Esophagus squamous epithelium (tissue), 5 donors: Measurements from ENCODE around the gene CHMP1A. TPM values are rescaled to one million over a fixed set of nuclear protein-coding genes. Genes with fewer than 3 reads are reported as not detected.

Experiments
- DNase-seq: peaks from one replicate; lab custom pipeline; 2025; lab: John Stamatoyannopoulos, UW
- H3K27ac ChIP-seq, 4 donors: fragments of 200-600 bp; sonication (generic); one replicate each; pipeline ENCODE4 v1.5.1; 2016 to 2019; ENCODE audit warnings: mild to moderate bottlenecking in 1 of 4
- H3K27me3 ChIP-seq, 4 donors: fragments of 200-600 bp; sonication (generic); 1 replicate in 3 of 4; 2 replicates in 1 of 4; pipeline versions ENCODE4 v1.5.1 to v1.6.0; 2017 to 2021; ENCODE audit warnings: antibody characterized with exemption in 1 of 4
- H3K36me3 ChIP-seq, 3 donors: fragments of 200-600 bp; sonication (generic); one replicate each; pipeline ENCODE4 v1.5.1; 2016 to 2019
- H3K4me1 ChIP-seq, 3 donors: fragments of 200-600 bp; sonication (generic); one replicate each; pipeline ENCODE4 v1.5.1; 2017 to 2019
- H3K4me3 ChIP-seq, 4 donors: fragments of 200-600 bp; sonication (generic); 1 replicate in 3 of 4; 2 replicates in 1 of 4; pipeline ENCODE4 v1.5.1; 2016 to 2019; ENCODE audit warnings: mild to moderate bottlenecking in 2 of 4, moderate library complexity in 1 of 4
- H3K9me3 ChIP-seq, 3 donors: fragments of 200-600 bp; sonication (generic); one replicate each; pipeline ENCODE4 v1.5.1; 2016 to 2019
- POLR2A ChIP-seq, 4 donors: fragments of 450-650 bp; IDR thresholded peaks; one replicate each; pipeline ENCODE4 v1.6.1; 2017; ENCODE audit warnings: antibody characterized with exemption in 4 of 4, mild to moderate bottlenecking in 4 of 4, moderate library complexity in 3 of 4
- WGBS, 2 donors: methylation state at CpG; one replicate each; pipeline ENCODE4 v1.1.5; 2018; 5-methylcytosine and 5-hydroxymethylcytosine counted together
- intact Hi-C: fragments of 100-400 bp; cut with DNase I; formaldehyde crosslinking; loops from one replicate; pipeline ENCODE4 v1.15.0; 2022
- total RNA-seq, 4 donors: library from RNA; depleted of rRNA; stranded (reverse); fragments of >200 nt; gene quantifications; one replicate each; pipeline ENCODE4 v1.1.0, GENCODE V29; 2016
- TF ChIP-seq, protein P1 (sequence below), 6 experiments: fragments of 450-650 bp in 4 of 6; fragments of 200-600 bp in 2 of 6; sonication (generic) in 2 of 6; IDR thresholded peaks; one replicate each; pipeline ENCODE4 v1.5.1; 2016 to 2019; ENCODE audit warnings: antibody characterized with exemption in 6 of 6, mild to moderate bottlenecking in 4 of 6, moderate library complexity in 4 of 6
- donor health status: DM: yes; HTN: yes; CAD: no.

CHMP1A gene
- total RNA-seq, 4 donors from 2014 or later = 83.0 to 116 (median 104) TPM

DNA sequence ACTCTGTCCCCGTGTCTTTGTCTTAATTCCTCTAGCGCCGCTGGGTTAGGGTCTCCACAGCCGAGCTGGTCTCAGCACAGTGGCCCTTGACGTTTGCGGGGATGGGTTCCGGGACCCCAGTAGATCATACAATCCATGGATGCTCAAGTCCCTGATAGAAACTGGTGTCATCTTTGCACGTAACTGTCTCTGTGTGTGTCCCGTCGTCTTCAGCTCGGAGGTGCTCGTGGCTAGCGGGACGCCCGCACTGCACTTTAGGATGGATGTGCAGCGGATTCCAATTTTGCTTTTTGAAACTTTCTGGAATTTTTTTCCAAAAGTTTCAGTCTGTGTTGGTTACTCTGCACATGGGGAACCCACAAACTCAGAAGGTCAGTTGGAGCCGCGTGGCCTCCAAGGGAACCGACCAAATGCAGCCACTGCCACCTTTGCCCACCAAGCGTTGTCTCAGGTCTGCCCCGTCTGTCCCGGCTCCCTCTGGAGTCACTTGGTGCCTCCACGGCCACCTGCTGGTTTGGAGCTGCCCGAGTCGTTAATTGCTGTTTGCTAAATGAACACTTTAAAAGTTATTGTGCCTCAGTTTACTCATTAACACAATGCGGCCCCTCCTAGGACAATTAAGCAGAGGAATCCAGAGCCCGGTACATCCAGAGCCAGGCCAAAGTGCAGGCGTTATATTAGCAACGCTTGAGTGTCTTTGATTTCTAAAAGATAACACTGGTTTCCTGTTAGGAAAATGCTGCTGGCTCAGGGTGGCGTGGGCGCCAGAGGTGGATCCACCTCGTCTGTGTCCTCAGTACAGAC is 49.4 kb downstream of the CHMP1A start:
- DNase-seq = no peak
- no peak overlapping the region for H3K27ac ChIP-seq
- intact Hi-C loops = no loop called here
- no peak overlapping the region for H3K4me3 ChIP-seq
- no peak for TF ChIP-seq POLR2A (IDR thresholded peaks at IDR 0.05)
- TF ChIP-seq, protein P1, sequence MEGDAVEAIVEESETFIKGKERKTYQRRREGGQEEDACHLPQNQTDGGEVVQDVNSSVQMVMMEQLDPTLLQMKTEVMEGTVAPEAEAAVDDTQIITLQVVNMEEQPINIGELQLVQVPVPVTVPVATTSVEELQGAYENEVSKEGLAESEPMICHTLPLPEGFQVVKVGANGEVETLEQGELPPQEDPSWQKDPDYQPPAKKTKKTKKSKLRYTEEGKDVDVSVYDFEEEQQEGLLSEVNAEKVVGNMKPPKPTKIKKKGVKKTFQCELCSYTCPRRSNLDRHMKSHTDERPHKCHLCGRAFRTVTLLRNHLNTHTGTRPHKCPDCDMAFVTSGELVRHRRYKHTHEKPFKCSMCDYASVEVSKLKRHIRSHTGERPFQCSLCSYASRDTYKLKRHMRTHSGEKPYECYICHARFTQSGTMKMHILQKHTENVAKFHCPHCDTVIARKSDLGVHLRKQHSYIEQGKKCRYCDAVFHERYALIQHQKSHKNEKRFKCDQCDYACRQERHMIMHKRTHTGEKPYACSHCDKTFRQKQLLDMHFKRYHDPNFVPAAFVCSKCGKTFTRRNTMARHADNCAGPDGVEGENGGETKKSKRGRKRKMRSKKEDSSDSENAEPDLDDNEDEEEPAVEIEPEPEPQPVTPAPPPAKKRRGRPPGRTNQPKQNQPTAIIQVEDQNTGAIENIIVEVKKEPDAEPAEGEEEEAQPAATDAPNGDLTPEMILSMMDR (IDR thresholded peaks at IDR 0.05) = no peak
- no peaks in the 10 kb centered on the region for H3K9me3 ChIP-seq
- WGBS, 2 donors = 78 to 86% methylated on average over 21 to 28 of the region's 32 CpGs
- peaks cover 0 to under 1% (median 0%) of the 10 kb centered on the region in 3 donors for H3K4me1 ChIP-seq
- H3K36me3 ChIP-seq = no peaks in the 10 kb centered on the region
- H3K27me3 ChIP-seq = peaks cover 0 to 39% (median 0%) of the 10 kb centered on the region in 4 donors

DNA sequence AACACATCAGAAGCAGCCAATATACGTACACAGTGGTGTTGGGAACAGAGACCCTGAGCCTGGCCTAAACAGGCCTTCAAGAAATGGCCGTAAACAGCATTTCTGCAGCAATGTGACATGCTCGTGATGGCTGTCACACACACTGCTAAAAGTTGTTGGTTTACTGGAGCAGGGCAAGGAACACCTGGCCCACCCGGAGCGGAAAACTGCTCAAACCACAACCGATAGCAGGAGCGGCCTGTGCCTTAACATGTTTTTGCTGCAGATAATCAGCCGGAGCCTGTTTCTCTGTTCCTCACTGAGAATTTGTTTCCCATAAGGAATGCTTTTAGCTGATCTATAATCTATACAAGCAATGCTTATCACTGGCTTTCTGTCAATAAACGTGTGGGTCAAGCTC is 50.1 kb downstream of the CHMP1A start:
- DNase-seq = no peak
- Histone ChIP-seq H3K9me3 (no peaks in the 10 kb centered on the region), H3K36me3 (no peaks in the 10 kb centered on the region), H3K4me3 (no peak overlapping the region), H3K27me3 (peaks cover 0 to 38% (median 0%) of the 10 kb centered on the region in 4 donors), H3K4me1 (peaks cover 5 to 8% (median 6%) of the 10 kb centered on the region in 3 donors), H3K27ac (no peak overlapping the region)
- TF ChIP-seq, protein P1 (IDR thresholded peaks at IDR 0.05) = no peak
- intact Hi-C loops = no loop called here
- 54 to 67% methylated on average over 9 of the region's 9 CpGs for WGBS, 2 donors

DNA sequence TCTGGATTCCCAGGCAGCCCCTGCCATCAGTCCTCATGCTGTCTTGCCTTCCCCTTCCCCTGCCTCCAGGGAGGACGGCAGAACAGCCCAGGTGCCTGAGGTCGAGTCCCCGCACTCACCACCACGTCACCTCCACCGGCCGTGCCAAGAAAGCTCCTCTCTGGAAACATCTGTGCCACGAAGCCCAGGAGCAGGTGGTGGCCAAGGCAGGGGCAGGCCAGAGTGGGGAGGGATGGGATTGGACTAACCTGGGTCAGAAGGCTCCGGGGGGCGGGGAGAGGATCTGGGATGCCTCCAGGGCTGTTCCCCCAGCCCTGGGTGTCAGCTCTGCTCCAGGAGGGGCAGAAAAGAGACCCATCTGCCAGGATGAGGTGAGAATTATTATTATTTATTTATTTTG is 51.5 kb downstream of the CHMP1A start:
- 79 to 83% methylated on average over 1 to 2 of the region's 9 CpGs for WGBS, 2 donors
- Histone ChIP-seq H3K4me3 (no peak overlapping the region), H3K27me3 (peaks cover 0 to 33% (median 0%) of the 10 kb centered on the region in 4 donors), H3K36me3 (no peaks in the 10 kb centered on the region), H3K9me3 (no peaks in the 10 kb centered on the region), H3K4me1 (peaks cover 12 to 17% (median 15%) of the 10 kb centered on the region in 3 donors), H3K27ac (no peak overlapping the region)
- DNase-seq = no peak
- TF ChIP-seq, protein P1 (IDR thresholded peaks at IDR 0.05) = no peak
- TF ChIP-seq POLR2A (IDR thresholded peaks at IDR 0.05) = no peak
- intact Hi-C loops = no loop called here

DNA sequence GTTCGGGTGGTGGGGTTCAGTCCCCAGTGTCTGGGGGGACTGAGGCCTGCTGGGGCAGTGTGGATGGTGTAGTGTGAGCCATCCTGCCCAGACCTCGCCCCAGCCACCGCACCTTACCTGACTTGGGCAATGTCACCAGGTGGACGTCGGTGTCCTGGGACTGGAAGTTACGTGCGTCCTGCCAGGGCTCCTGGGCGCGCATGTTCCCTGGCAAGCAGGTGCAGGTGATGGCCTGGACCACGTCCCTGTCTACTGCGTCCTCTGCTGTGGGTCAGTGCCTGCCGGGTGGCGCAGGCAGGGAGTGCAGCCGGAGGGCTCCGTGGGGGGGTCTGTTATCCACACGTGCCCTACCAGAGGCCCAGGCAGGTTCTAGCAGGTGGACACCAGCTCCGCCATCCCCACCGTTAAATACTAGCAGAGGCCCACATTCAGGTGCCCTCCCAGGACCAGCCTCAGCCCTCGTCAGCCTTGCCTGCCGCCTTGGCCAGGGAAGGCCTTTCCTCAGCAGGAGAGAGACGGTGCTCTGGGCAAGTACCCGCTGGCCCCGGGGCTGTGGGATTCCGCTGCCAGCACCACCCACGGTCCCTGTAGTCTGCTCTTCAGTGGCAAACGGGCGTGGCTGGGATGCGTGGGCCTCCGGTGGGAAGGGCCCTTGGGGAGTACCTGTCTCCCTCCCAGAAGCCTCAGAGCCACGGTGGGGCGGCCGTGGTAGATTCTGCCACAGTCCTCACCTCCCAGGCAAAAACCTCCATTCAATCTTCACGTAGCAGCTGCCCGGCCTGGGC is 52.1 kb downstream of the CHMP1A start:
- H3K27me3 ChIP-seq = peaks cover 0 to 33% (median 0%) of the 10 kb centered on the region in 4 donors
- H3K9me3 ChIP-seq = no peaks in the 10 kb centered on the region
- no peak overlapping the region for H3K27ac ChIP-seq
- WGBS, 2 donors = 51 to 60% methylated on average over 1 to 5 of the region's 34 CpGs
- no peaks in the 10 kb centered on the region for H3K36me3 ChIP-seq
- no peak overlapping the region for H3K4me3 ChIP-seq
- intact Hi-C loops = no loop called here
- TF ChIP-seq POLR2A (IDR thresholded peaks at IDR 0.05) = no peak
- TF ChIP-seq, protein P1 (IDR thresholded peaks at IDR 0.05) = no peak
- no peak for DNase-seq
- H3K4me1 ChIP-seq = peaks cover 12 to 23% (median 20%) of the 10 kb centered on the region in 3 donors

DNA sequence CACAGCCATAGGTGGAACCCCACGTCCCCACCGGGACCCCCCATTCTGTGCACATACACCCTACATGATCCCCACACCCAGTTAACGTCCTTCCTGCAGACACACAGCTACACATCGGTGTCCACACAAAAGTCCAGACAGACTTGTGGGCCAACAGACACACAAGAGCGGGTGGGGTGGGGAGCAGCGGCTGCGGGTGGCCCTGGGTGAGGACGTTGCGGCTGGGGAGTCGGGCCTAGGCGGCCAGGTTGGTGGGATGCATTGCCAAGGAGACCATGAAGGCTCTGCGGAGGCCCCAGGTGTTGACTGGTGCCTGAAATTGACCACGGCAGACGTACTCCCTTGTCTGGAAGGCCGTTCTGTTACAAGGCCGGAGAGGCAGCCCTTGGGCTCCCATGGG is 52.7 kb downstream of the CHMP1A start:
- Histone ChIP-seq H3K4me3 (no peak overlapping the region), H3K4me1 (peaks cover 16 to 29% (median 26%) of the 10 kb centered on the region in 3 donors), H3K9me3 (no peaks in the 10 kb centered on the region), H3K36me3 (no peaks in the 10 kb centered on the region), H3K27ac (no peak overlapping the region), H3K27me3 (peaks cover 0 to 33% (median 0%) of the 10 kb centered on the region in 4 donors)
- WGBS, 2 donors = 71 to 79% methylated on average over 6 to 11 of the region's 16 CpGs
- intact Hi-C loops = no loop called here
- no peak for TF ChIP-seq POLR2A (IDR thresholded peaks at IDR 0.05)
- TF ChIP-seq, protein P1 (IDR thresholded peaks at IDR 0.05) = no peak
- DNase-seq = no peak
